Measurements from ENCODE around the gene SEC14L3.

Gene SEC14L3

GRCh38 chr22:30425616-30426387, 46.0 kb downstream of the SEC14L3 start, which contains the start of gene MTFP1:
Gene MTFP1 (plus strand): TSS chr22:30425768. CDS start chr22:30425880, 112 bp downstream.
- Histone ChIP-seq H3K4me1 (ENCODE audit: insufficient read depth, poor library complexity, severe bottlenecking) (peaks cover 25% of the 10 kb centered on the region), H3K36me3 (ENCODE audit: low read depth) (peaks cover 39% of the 10 kb centered on the region), H3K27me3 (ENCODE audit: insufficient read depth, poor library complexity, severe bottlenecking) (no peaks in the 10 kb centered on the region), H3K9me3 (ENCODE audit: severe bottlenecking) (no peaks in the 10 kb centered on the region), H3K4me3 (ENCODE audit: severe bottlenecking) (peak within 1 kb of the TSS; percentile 59), H3K27ac (ENCODE audit: poor library complexity, severe bottlenecking) (peak within 1 kb of the TSS; percentile 99)
- DNase-seq (ENCODE audit: low spot score) = peak; percentile 74
- peak; percentile 6; the same call in 2 of the 3 replicates for ATAC-seq (ENCODE audit: low read depth)
- TF ChIP-seq CTCF (IDR thresholded peaks at IDR 0.05; ENCODE audit: poor library complexity, severe bottlenecking) = no peak

GRCh38 chr22:30425327-30425615, 46.5 kb downstream of the SEC14L3 start:
- H3K27ac ChIP-seq (ENCODE audit: poor library complexity, severe bottlenecking) = peak overlapping the region; percentile 99
- H3K4me1 ChIP-seq (ENCODE audit: insufficient read depth, poor library complexity, severe bottlenecking) = peaks cover 30% of the 10 kb centered on the region

GRCh38 chr22:30424534-30425326, 47.1 kb downstream of the SEC14L3 start:
- peak overlapping the region; percentile 99 for H3K27ac ChIP-seq (ENCODE audit: poor library complexity, severe bottlenecking)
- DNase-seq (ENCODE audit: low spot score) (no peak), ATAC-seq (ENCODE audit: low read depth) (no peak)
- H3K36me3 ChIP-seq (ENCODE audit: low read depth) = peaks cover 48% of the 10 kb centered on the region
- TF ChIP-seq CTCF (IDR thresholded peaks at IDR 0.05; ENCODE audit: poor library complexity, severe bottlenecking) = no peak
- H3K9me3 ChIP-seq (ENCODE audit: severe bottlenecking) = no peaks in the 10 kb centered on the region
- H3K4me1 ChIP-seq (ENCODE audit: insufficient read depth, poor library complexity, severe bottlenecking) = peaks cover 36% of the 10 kb centered on the region
- H3K27me3 ChIP-seq (ENCODE audit: insufficient read depth, poor library complexity, severe bottlenecking) = no peaks in the 10 kb centered on the region
- H3K4me3 ChIP-seq (ENCODE audit: severe bottlenecking) = peak overlapping the region; percentile 59

More at GRCh38 chr22:30425327-30425615, 46.5 kb downstream of the SEC14L3 start:
- no peaks in the 10 kb centered on the region for H3K27me3 ChIP-seq (ENCODE audit: insufficient read depth, poor library complexity, severe bottlenecking)
- no peak for TF ChIP-seq CTCF (IDR thresholded peaks at IDR 0.05; ENCODE audit: poor library complexity, severe bottlenecking)
- DNase-seq (ENCODE audit: low spot score) (no peak), ATAC-seq (ENCODE audit: low read depth) (no peak)
- peaks cover 43% of the 10 kb centered on the region for H3K36me3 ChIP-seq (ENCODE audit: low read depth)
- peak overlapping the region; percentile 59 for H3K4me3 ChIP-seq (ENCODE audit: severe bottlenecking)
- H3K9me3 ChIP-seq (ENCODE audit: severe bottlenecking) = no peaks in the 10 kb centered on the region

- no peaks in the 10 kb centered on the region for H3K9me3 ChIP-seq (ENCODE audit: severe bottlenecking)
- H3K27me3 ChIP-seq (ENCODE audit: insufficient read depth, poor library complexity, severe bottlenecking) = no peaks in the 10 kb centered on the region
- H3K27ac ChIP-seq (ENCODE audit: poor library complexity, severe bottlenecking) = peak overlapping the region; percentile 99
- H3K36me3 ChIP-seq (ENCODE audit: low read depth) = peaks cover 55% of the 10 kb centered on the region
- DNase-seq (ENCODE audit: low spot score) (peak; percentile 99), ATAC-seq (ENCODE audit: low read depth) (peak; percentile 68)
- H3K4me1 ChIP-seq (ENCODE audit: insufficient read depth, poor library complexity, severe bottlenecking) = peaks cover 36% of the 10 kb centered on the region
- no peak for TF ChIP-seq CTCF (IDR thresholded peaks at IDR 0.05; ENCODE audit: poor library complexity, severe bottlenecking)
- H3K4me3 ChIP-seq (ENCODE audit: severe bottlenecking) = peak overlapping the region; percentile 59
Measured at GRCh38 chr22:30423959-30424533, 47.8 kb downstream of the SEC14L3 start.
